ENCODE results near the gene TMPRSS2.

DNA sequence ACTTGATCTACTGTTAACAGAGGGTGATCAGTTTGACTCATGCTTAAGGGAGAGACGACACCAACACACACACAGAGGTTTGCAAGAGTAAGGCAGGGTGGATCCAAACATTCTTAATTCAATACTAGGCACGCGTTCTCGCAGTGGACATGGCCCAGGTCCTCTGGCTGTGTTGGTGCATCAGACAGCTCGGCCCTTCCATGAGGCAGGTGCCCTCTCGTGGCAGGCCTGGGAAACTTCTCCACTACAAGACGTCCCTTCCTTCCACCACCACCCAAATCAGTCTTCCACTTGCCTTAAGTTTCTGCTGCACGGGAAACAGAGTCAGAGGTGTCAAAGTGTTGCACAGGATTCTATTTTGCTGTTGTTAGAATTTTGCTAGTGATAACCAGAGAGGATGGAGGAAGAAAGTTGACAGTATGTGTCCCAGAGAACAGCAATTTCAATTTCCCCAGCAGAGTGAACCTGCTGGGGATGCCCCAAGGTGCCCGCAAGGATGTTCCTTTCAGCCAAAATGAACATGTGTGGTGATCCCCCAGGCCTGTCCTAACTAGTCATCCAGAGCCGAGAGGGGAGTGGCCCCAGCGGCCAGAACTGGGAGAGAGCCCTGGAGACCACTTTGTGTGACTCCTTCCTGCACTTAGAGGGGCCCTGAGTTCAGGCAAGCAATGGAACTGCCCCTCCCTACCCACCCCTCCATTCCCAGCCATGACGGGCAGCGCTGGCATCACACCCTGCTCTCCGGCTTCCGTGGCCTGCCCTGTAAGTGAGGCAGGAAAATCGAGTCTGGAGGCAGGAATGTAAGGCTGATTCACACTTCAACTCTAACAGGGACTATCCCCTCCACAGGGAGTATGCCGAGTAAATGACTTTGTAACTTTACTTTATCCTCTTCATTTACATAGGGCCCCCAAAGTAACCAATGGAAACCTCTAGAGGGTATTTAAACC is 47.1 kb downstream of the TMPRSS2 start:
- TF ChIP-seq, protein P1, sequence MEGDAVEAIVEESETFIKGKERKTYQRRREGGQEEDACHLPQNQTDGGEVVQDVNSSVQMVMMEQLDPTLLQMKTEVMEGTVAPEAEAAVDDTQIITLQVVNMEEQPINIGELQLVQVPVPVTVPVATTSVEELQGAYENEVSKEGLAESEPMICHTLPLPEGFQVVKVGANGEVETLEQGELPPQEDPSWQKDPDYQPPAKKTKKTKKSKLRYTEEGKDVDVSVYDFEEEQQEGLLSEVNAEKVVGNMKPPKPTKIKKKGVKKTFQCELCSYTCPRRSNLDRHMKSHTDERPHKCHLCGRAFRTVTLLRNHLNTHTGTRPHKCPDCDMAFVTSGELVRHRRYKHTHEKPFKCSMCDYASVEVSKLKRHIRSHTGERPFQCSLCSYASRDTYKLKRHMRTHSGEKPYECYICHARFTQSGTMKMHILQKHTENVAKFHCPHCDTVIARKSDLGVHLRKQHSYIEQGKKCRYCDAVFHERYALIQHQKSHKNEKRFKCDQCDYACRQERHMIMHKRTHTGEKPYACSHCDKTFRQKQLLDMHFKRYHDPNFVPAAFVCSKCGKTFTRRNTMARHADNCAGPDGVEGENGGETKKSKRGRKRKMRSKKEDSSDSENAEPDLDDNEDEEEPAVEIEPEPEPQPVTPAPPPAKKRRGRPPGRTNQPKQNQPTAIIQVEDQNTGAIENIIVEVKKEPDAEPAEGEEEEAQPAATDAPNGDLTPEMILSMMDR (IDR thresholded peaks at IDR 0.05), result peak; percentile 67 to 87 (median 87)
- TF ChIP-seq POLR2A (IDR thresholded peaks at IDR 0.05), result no peak

Data from breast epithelium (tissue), 3 donors.